Transverse colon (tissue), 4 donors: ENCODE measurements around the gene STT3B. TPM values are rescaled to one million over a fixed set of nuclear protein-coding genes. Genes with fewer than 3 reads are reported as not detected.

Experiments
- DNase-seq: peaks from one replicate; pipeline ENCODE4 v3.0.0-alpha.2; 2019
- H3K27ac ChIP-seq, 4 donors: fragments of 200-600 bp; sonication (generic); 2 replicates each; pipeline ENCODE4 v1.5.1; 2016 to 2018; ENCODE audit warnings: inconsistent platforms in 4 of 4
- H3K27me3 ChIP-seq: fragments of 200-600 bp; sonication (generic); 2 replicates; pipeline ENCODE4 v1.5.1; 2017; ENCODE audit warnings: inconsistent platforms
- H3K36me3 ChIP-seq, 4 donors: fragments of 200-600 bp; sonication (generic); 2 replicates each; pipeline ENCODE4 v1.5.1; 2017 to 2019; ENCODE audit warnings: inconsistent platforms in 4 of 4
- H3K4me1 ChIP-seq, 4 donors: fragments of 200-600 bp; sonication (generic); 2 replicates each; pipeline ENCODE4 v1.5.1; 2017 to 2020; ENCODE audit warnings: inconsistent platforms in 4 of 4
- H3K4me3 ChIP-seq, 4 donors: fragments of 200-600 bp; sonication (generic); 1 replicate in 1 of 4; 2 replicates in 3 of 4; pipeline versions ENCODE4 v1.5.1 to v1.6.1; 2017 to 2019; ENCODE audit warnings: inconsistent platforms in 4 of 4
- H3K9me3 ChIP-seq, 2 donors: fragments of 200-600 bp; sonication (generic); 2 replicates each; pipeline ENCODE4 v1.5.1; 2017 to 2019; ENCODE audit warnings: inconsistent platforms in 2 of 2
- EP300 ChIP-seq: sonication (generic); formaldehyde crosslinking; IDR thresholded peaks from one replicate; pipeline ENCODE4 v1.6.1; 2017; ENCODE audit warnings: antibody characterized with exemption, low read depth
- POLR2A ChIP-seq: fragments of 450-650 bp; IDR thresholded peaks from one replicate; pipeline ENCODE4 v1.6.1; 2016; ENCODE audit warnings: antibody characterized with exemption, mild to moderate bottlenecking, moderate library complexity
- POLR2AphosphoS5 ChIP-seq, 3 donors: sonication (generic); formaldehyde crosslinking; IDR thresholded peaks; one replicate each; pipeline ENCODE4 v1.6.1; 2016; ENCODE audit warnings: antibody characterized with exemption in 3 of 3
- WGBS, 2 donors: methylation state at CpG; one replicate each; pipeline ENCODE4 v1.1.5; 2018; ENCODE audit warnings: low coverage in 1 of 2; 5-methylcytosine and 5-hydroxymethylcytosine counted together
- in situ Hi-C, 4 donors: fragments of 200-750 bp; cut with MboI; loops; one replicate each; pipeline versions ENCODE4 v1.15.0 to v1.15.1; 2017; ENCODE audit warnings: low sequenced_read_pairs in 3 of 4, low pct_ligation_motif_present in 1 of 4, low pct_unique_long_range_greater_than_20kb in 1 of 4
- intact Hi-C: fragments of 100-400 bp; cut with DNase I; formaldehyde crosslinking; loops from one replicate; pipeline ENCODE4 v1.15.1; 2023; ENCODE audit warnings: low total_unique reads
- total RNA-seq, 4 donors: library from RNA; depleted of rRNA; stranded (reverse); fragments of >200 nt; gene quantifications; one replicate each; pipeline ENCODE4 v1.1.0, GENCODE V29; 2016
- TF ChIP-seq, protein P1 (sequence below), 5 experiments: fragments of 200-600 bp in 3 of 5; fragments of 450-650 bp in 2 of 5; sonication (generic) in 3 of 5; IDR thresholded peaks; 1 replicate in 2 of 5; 2 replicates in 3 of 5; pipeline ENCODE4 v1.5.1; 2016 to 2017; ENCODE audit warnings: antibody characterized with exemption in 5 of 5, inconsistent platforms in 3 of 5, mild to moderate bottlenecking in 2 of 5, moderate library complexity in 1 of 5

STT3B gene
- total RNA-seq, 4 donors from 2014 or later: 32.8 to 128 (median 60.9) TPM

DNA sequence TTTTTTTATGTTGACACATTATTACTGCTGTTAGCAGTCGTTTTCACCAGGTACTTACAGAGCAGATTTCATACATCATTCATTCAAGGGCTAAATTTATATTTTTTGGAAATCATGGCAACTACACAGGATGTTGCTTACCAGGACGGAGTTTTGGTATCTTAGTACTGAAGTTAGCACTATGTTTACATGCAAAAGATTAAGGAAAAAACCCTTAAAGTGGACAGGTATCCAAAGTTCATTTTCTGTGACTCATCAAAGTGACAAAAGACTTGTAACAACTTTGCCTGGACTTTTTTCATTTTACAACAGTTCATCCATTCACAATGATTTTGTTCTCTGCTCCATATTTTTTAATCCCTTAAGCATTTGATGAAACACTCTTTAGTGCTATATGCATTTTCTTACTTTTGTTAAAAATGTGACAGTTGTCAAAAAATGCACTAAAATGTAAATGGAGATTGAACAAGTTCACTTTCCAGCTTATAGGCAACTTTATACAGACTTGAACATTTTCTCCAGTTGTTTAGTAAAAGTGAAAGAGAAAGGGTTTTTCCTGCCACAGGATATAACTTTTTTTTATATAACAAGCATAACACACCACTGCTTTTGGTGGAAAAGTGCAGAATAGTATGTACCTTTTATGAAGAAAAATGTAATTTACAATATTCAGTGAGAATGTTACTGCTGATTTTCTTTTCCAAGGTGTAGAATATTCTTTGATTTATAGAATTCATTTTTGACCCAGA, 104.1 kb downstream of the STT3B start:
- DNase-seq: no peak
- Histone ChIP-seq H3K9me3 (no peaks in the 10 kb centered on the region), H3K27me3 (no peaks in the 10 kb centered on the region), H3K4me1 (peaks cover 0 to 19% (median 3%) of the 10 kb centered on the region in 4 donors), H3K27ac (no peak overlapping the region), H3K36me3 (peaks cover 0 to 13% (median 3%) of the 10 kb centered on the region in 4 donors), H3K4me3 (peak overlapping the region in 1 of 4 donors; percentile 4)
- TF ChIP-seq, protein P1, sequence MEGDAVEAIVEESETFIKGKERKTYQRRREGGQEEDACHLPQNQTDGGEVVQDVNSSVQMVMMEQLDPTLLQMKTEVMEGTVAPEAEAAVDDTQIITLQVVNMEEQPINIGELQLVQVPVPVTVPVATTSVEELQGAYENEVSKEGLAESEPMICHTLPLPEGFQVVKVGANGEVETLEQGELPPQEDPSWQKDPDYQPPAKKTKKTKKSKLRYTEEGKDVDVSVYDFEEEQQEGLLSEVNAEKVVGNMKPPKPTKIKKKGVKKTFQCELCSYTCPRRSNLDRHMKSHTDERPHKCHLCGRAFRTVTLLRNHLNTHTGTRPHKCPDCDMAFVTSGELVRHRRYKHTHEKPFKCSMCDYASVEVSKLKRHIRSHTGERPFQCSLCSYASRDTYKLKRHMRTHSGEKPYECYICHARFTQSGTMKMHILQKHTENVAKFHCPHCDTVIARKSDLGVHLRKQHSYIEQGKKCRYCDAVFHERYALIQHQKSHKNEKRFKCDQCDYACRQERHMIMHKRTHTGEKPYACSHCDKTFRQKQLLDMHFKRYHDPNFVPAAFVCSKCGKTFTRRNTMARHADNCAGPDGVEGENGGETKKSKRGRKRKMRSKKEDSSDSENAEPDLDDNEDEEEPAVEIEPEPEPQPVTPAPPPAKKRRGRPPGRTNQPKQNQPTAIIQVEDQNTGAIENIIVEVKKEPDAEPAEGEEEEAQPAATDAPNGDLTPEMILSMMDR (IDR thresholded peaks at IDR 0.05): no peak
- TF ChIP-seq EP300: no peak
- no peak for TF ChIP-seq POLR2AphosphoS5 (IDR thresholded peaks at IDR 0.05)
- intact Hi-C loops (no loop called here), in situ Hi-C loops (no loop called here)
- whole genome bisulfite sequencing, 2 donors: 22 to 33% methylated on average over 2 of the region's 2 CpGs

DNA sequence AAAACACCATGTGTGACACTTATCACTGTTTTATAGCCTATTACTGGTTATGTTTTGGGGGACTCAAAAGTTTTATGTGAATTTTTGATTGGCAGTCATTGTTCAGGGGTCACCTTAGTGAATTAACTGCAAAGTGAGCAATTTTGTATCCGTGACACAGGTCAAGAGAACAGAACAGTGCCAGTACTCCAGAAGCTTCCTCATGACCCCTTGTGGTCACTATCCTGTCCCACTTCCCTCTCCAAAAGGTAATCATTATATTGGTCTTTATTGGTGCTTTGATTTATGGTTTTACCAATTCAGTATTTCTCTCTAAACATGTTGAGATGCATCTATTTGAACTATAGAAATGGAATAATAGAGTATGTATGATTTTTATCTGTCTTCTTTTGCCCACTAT, 107.1 kb downstream of the STT3B start:
- no peak overlapping the region for H3K27ac ChIP-seq
- TF ChIP-seq POLR2AphosphoS5 (IDR thresholded peaks at IDR 0.05) (no peak), POLR2A (no peak), EP300 (no peak)
- TF ChIP-seq, protein P1 (IDR thresholded peaks at IDR 0.05): no peak
- intact Hi-C loops (no loop called here), in situ Hi-C loops (no loop called here)
- peaks cover 0 to 6% (median 0%) of the 10 kb centered on the region in 4 donors for H3K36me3 ChIP-seq
- no peaks in the 10 kb centered on the region for H3K9me3 ChIP-seq
- no peak overlapping the region for H3K4me3 ChIP-seq
- H3K4me1 ChIP-seq: peaks cover 0 to 19% (median 3%) of the 10 kb centered on the region in 4 donors
- no peak for DNase-seq
- H3K27me3 ChIP-seq: no peaks in the 10 kb centered on the region
- WGBS, 2 donors: 100% methylated on average over 1 of the region's 1 CpG; no CpG with 5 or more reads in 1 of the 2 donors

GRCh38 chr3:31645256-31645655, 112.5 kb downstream of the STT3B start:
- no peaks in the 10 kb centered on the region for H3K27me3 ChIP-seq
- no peak for DNase-seq
- no peak overlapping the region for H3K4me3 ChIP-seq
- in situ Hi-C loops: no loop called here
- no peak overlapping the region for H3K27ac ChIP-seq
- intact Hi-C loops: no loop called here
- peaks cover 0 to 12% (median 5%) of the 10 kb centered on the region in 4 donors for H3K36me3 ChIP-seq
- H3K9me3 ChIP-seq: peaks cover 10 to 15% of the 10 kb centered on the region in 2 donors
- 94 to 95% methylated on average over 2 to 5 of the region's 5 CpGs for WGBS, 2 donors
- H3K4me1 ChIP-seq: no peaks in the 10 kb centered on the region
- TF ChIP-seq EP300: no peak
- TF ChIP-seq, protein P1 (IDR thresholded peaks at IDR 0.05): no peak
- no peak for TF ChIP-seq POLR2A
- no peak for TF ChIP-seq POLR2AphosphoS5 (IDR thresholded peaks at IDR 0.05)

GRCh38 chr3:31648286-31648968, 115.7 kb downstream of the STT3B start:
- 100% methylated on average over 4 of the region's 4 CpGs; no CpG with 5 or more reads in 1 of the 2 donors for WGBS, 2 donors
- Histone ChIP-seq H3K9me3 (peaks cover 39 to 45% of the 10 kb centered on the region in 2 donors), H3K4me1 (no peaks in the 10 kb centered on the region), H3K27ac (no peak overlapping the region), H3K4me3 (no peak overlapping the region), H3K36me3 (peaks cover 0 to 12% (median 5%) of the 10 kb centered on the region in 4 donors), H3K27me3 (no peaks in the 10 kb centered on the region)
- in situ Hi-C loops: no loop called here
- intact Hi-C loops: no loop called here
- no peak for DNase-seq
- no peak for TF ChIP-seq POLR2AphosphoS5 (IDR thresholded peaks at IDR 0.05)
- TF ChIP-seq EP300: no peak
- TF ChIP-seq, protein P1 (IDR thresholded peaks at IDR 0.05): no peak
- TF ChIP-seq POLR2A: no peak
